Trophoblast cell (in vitro differentiated cells and primary cell): ENCODE data around the gene PRUNE2.

Experiments
- DNase-seq, 2 donors: peaks; one replicate each; pipeline ENCODE4 v3.0.0-alpha.2; 2016
- H2AFZ ChIP-seq: 2 replicates; pipeline ENCODE4 v1.6.1; 2013; ENCODE audit warnings: low read length, moderate library complexity, mild to moderate bottlenecking; ENCODE audit not compliant: insufficient read depth, poor library complexity
- H2AK5ac ChIP-seq: 2 replicates; pipeline ENCODE4 v1.6.1; 2013; ENCODE audit warnings: mild to moderate bottlenecking, low read length
- H2BK120ac ChIP-seq: 2 replicates; pipeline ENCODE4 v1.6.1; 2013; ENCODE audit warnings: low read length, mild to moderate bottlenecking, moderate library complexity; ENCODE audit not compliant: insufficient read depth, poor library complexity
- H2BK12ac ChIP-seq: 2 replicates; pipeline ENCODE4 v1.6.1; 2013; ENCODE audit warnings: mild to moderate bottlenecking, low read length, moderate library complexity
- H2BK5ac ChIP-seq: 2 replicates; pipeline ENCODE4 v1.6.1; 2013; ENCODE audit warnings: low read length, low read depth, moderate library complexity, mild to moderate bottlenecking; ENCODE audit not compliant: poor library complexity
- H3K14ac ChIP-seq: 2 replicates; pipeline ENCODE4 v1.6.1; 2013; ENCODE audit warnings: mild to moderate bottlenecking, low read length
- H3K18ac ChIP-seq: 2 replicates; pipeline ENCODE4 v1.6.1; 2013; ENCODE audit warnings: mild to moderate bottlenecking, low read length
- H3K23ac ChIP-seq: 2 replicates; pipeline ENCODE4 v1.6.1; 2013; ENCODE audit warnings: low read length
- H3K27ac ChIP-seq: 2 replicates; pipeline ENCODE4 v1.5.1; 2013; ENCODE audit warnings: low read depth, mild to moderate bottlenecking, inconsistent platforms, low read length, moderate library complexity
- H3K27me3 ChIP-seq: 2 replicates; pipeline ENCODE4 v1.6.1; 2013; ENCODE audit warnings: inconsistent platforms, mild to moderate bottlenecking, low read length, moderate library complexity; ENCODE audit not compliant: insufficient read depth
- H3K36me3 ChIP-seq, 2 experiments: 1 replicate in 1 of 2; 2 replicates in 1 of 2; pipeline ENCODE4 v1.6.1; 2013; ENCODE audit warnings: low read length in 2 of 2, mild to moderate bottlenecking in 2 of 2, moderate library complexity in 1 of 2; ENCODE audit not compliant: insufficient read depth in 2 of 2, control insufficient read depth in 1 of 2
- H3K4ac ChIP-seq: 2 replicates; pipeline ENCODE4 v1.6.1; 2013; ENCODE audit warnings: low read depth, mild to moderate bottlenecking, low read length, moderate library complexity
- H3K4me1 ChIP-seq, 2 experiments: 1 replicate in 1 of 2; 2 replicates in 1 of 2; pipeline ENCODE4 v1.6.1; 2013; ENCODE audit warnings: low read length in 2 of 2, mild to moderate bottlenecking in 2 of 2, moderate library complexity in 1 of 2; ENCODE audit not compliant: insufficient read depth in 2 of 2, control insufficient read depth in 1 of 2
- H3K4me2 ChIP-seq: 2 replicates; pipeline ENCODE4 v1.6.1; 2013; ENCODE audit warnings: inconsistent platforms, mild to moderate bottlenecking, low read length, moderate library complexity
- H3K4me3 ChIP-seq: 2 replicates; pipeline ENCODE4 v1.5.1; 2013; ENCODE audit warnings: mild to moderate bottlenecking, low read depth, low read length, inconsistent platforms
- H3K79me1 ChIP-seq: one replicate; pipeline ENCODE4 v1.6.1; 2013; ENCODE audit warnings: low read length
- H3K79me2 ChIP-seq: 2 replicates; pipeline ENCODE4 v1.6.1; 2013; ENCODE audit warnings: low read length, mild to moderate bottlenecking; ENCODE audit not compliant: control insufficient read depth, insufficient read depth, poor library complexity
- H3K9ac ChIP-seq: 2 replicates; pipeline ENCODE4 v1.6.1; 2013; ENCODE audit warnings: mild to moderate bottlenecking, low read length
- H3K9me3 ChIP-seq: 2 replicates; pipeline ENCODE4 v1.6.1; 2013; ENCODE audit warnings: low read depth, mild to moderate bottlenecking, control low read depth, inconsistent platforms, low read length; ENCODE audit not compliant: insufficient read depth
- H4K12ac ChIP-seq: 2 replicates; pipeline ENCODE4 v1.6.1; 2013; ENCODE audit warnings: low read depth, mild to moderate bottlenecking, low read length, moderate library complexity
- H4K8ac ChIP-seq: 2 replicates; pipeline ENCODE4 v1.6.1; 2013; ENCODE audit warnings: low read depth, mild to moderate bottlenecking, low read length, moderate library complexity
- H4K91ac ChIP-seq: one replicate; pipeline ENCODE4 v1.6.1; 2013; ENCODE audit warnings: low read depth, mild to moderate bottlenecking, low read length, moderate library complexity
- WGBS: extraction: QIAGEN DNeasy Blood & Tissue Kit; methylation state at CpG from one replicate; pipeline ENCODE4 v1.1.7; 2013; ENCODE audit warnings: missing lambda C conversion rate; ENCODE audit not compliant: insufficient read length, insufficient coverage; ENCODE audit errors: extremely low coverage; 5-methylcytosine and 5-hydroxymethylcytosine counted together

Gene PRUNE2

DNA sequence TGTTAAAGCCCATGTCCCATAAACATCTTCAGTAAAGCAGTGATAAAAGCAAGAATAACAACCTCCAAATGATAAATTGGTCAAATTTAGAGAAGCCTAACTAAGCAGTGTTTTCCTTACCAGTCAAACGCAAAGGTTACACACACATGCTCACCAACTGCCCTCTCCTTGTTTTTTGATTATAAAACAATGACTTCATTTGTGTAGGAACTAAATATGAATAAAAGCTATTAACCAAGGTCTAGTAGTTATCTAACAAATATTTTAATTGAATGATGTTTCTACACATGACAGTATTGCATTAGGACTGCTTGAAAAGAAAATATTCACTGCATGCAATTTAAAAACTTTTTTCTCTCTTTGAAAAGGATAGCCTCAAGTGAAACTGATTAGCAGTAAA is 105.0 kb downstream of the PRUNE2 start:
- no peak overlapping the region for H3K9ac ChIP-seq
- no peak overlapping the region for H3K4me3 ChIP-seq
- no peak overlapping the region for H3K4ac ChIP-seq
- no peak overlapping the region for H2AK5ac ChIP-seq
- no peak overlapping the region for H4K8ac ChIP-seq
- H2BK12ac ChIP-seq: no peak overlapping the region
- H3K4me1 ChIP-seq: peaks cover 6 to 8% of the 10 kb centered on the region in 2 experiments
- no peak overlapping the region for H3K27ac ChIP-seq
- no peak overlapping the region for H3K18ac ChIP-seq
- H3K79me2 ChIP-seq: no peaks in the 10 kb centered on the region
- no CpG with 5 or more reads among the region's 1 CpG for WGBS
- H3K23ac ChIP-seq: no peak overlapping the region
- no peak overlapping the region for H3K14ac ChIP-seq
- no peak overlapping the region for H2AFZ ChIP-seq
- no peaks in the 10 kb centered on the region for H3K9me3 ChIP-seq
- no peak overlapping the region for H2BK120ac ChIP-seq
- no peak overlapping the region for H3K4me2 ChIP-seq
- no peaks in the 10 kb centered on the region for H3K36me3 ChIP-seq
- H2BK5ac ChIP-seq: no peak overlapping the region
- H4K12ac ChIP-seq: no peak overlapping the region
- H3K27me3 ChIP-seq: no peaks in the 10 kb centered on the region
- no peak overlapping the region for H4K91ac ChIP-seq
- H3K79me1 ChIP-seq: no peaks in the 10 kb centered on the region
- no peak for DNase-seq

DNA sequence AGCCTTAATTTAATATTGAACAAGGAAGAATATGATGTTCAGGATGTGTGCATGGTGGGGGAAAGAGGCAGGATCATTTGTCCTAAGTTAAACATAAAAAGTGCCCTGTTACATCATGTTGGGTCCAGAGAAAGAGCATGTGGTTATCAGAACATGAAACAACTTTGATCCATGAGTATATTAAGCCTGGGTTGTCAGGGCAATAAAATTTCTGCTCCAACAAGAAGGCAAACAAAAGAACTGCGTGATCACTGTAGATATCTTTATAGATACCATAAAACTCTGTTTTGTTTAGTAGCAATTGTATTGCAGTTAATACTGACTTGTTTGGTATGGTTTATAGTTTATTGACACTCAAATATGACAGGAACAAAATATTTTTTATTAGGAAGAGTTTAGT is 106.4 kb downstream of the PRUNE2 start:
- no peak overlapping the region for H3K4me3 ChIP-seq
- H3K23ac ChIP-seq: no peak overlapping the region
- H2AK5ac ChIP-seq: no peak overlapping the region
- no peak overlapping the region for H4K91ac ChIP-seq
- H4K12ac ChIP-seq: no peak overlapping the region
- no peak overlapping the region for H3K4me2 ChIP-seq
- no CpG with 5 or more reads among the region's 1 CpG for WGBS
- no peaks in the 10 kb centered on the region for H3K36me3 ChIP-seq
- H3K18ac ChIP-seq: no peak overlapping the region
- H3K27me3 ChIP-seq: no peaks in the 10 kb centered on the region
- no peak overlapping the region for H3K14ac ChIP-seq
- no peak overlapping the region for H3K4ac ChIP-seq
- H3K9ac ChIP-seq: no peak overlapping the region
- no peaks in the 10 kb centered on the region for H3K79me1 ChIP-seq
- H4K8ac ChIP-seq: no peak overlapping the region
- peaks cover 6 to 8% of the 10 kb centered on the region in 2 experiments for H3K4me1 ChIP-seq
- H2BK5ac ChIP-seq: no peak overlapping the region
- no peak overlapping the region for H2AFZ ChIP-seq
- H3K79me2 ChIP-seq: no peaks in the 10 kb centered on the region
- no peak overlapping the region for H2BK12ac ChIP-seq
- no peak for DNase-seq
- H3K9me3 ChIP-seq: no peaks in the 10 kb centered on the region
- no peak overlapping the region for H2BK120ac ChIP-seq
- no peak overlapping the region for H3K27ac ChIP-seq

DNA sequence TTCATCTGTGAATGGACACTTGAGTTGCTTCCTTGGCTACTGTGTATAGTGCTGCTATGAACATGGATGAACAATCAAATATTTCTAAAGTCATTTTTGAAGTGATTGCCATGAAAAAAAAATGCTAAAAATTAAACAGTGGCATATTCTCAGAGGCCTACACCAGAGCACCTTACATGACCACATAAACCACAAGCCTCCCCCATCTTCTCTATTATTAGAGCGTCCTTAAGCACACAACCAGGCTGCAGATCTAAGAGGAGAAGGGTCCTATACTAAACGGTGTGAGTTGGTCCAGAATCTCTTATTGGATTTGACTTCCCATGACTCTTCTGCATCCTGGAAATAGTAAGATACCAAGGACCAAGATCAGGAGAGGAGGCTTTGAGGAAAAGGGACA is 107.4 kb downstream of the PRUNE2 start:
- H3K4ac ChIP-seq: no peak overlapping the region
- H3K4me2 ChIP-seq: no peak overlapping the region
- no peaks in the 10 kb centered on the region for H3K27me3 ChIP-seq
- no peak overlapping the region for H2BK120ac ChIP-seq
- no CpG with 5 or more reads among the region's 2 CpGs for WGBS
- no peak overlapping the region for H3K23ac ChIP-seq
- H4K12ac ChIP-seq: no peak overlapping the region
- H3K27ac ChIP-seq: no peak overlapping the region
- no peaks in the 10 kb centered on the region for H3K79me2 ChIP-seq
- H3K9me3 ChIP-seq: no peaks in the 10 kb centered on the region
- no peak overlapping the region for H2AFZ ChIP-seq
- no peaks in the 10 kb centered on the region for H3K36me3 ChIP-seq
- no peak overlapping the region for H3K9ac ChIP-seq
- H3K14ac ChIP-seq: no peak overlapping the region
- H4K8ac ChIP-seq: no peak overlapping the region
- H3K4me1 ChIP-seq: peaks cover 2% of the 10 kb centered on the region in 2 experiments
- H3K4me3 ChIP-seq: no peak overlapping the region
- H2BK5ac ChIP-seq: no peak overlapping the region
- H3K79me1 ChIP-seq: no peaks in the 10 kb centered on the region
- no peak overlapping the region for H2AK5ac ChIP-seq
- DNase-seq: no peak
- no peak overlapping the region for H3K18ac ChIP-seq
- no peak overlapping the region for H4K91ac ChIP-seq
- no peak overlapping the region for H2BK12ac ChIP-seq

DNA sequence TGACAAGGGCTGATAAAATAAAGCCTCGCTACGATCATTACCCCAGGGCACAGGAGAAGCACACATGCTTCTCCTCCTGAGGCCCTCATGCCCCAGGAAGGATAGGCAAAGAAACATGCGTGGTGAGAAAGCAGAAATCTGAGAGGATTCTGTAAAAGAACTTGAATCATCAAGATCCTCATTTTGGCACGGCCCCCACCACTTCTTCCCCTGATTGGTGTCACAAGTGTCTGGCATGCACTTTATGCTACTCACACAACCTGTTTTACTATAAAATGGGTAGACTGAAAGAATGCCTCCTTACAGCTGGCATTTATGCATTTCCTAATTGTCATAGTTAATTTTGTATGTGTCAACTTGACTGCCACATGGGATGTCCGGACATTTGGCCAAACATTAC is 109.6 kb downstream of the PRUNE2 start:
- H3K4ac ChIP-seq: no peak overlapping the region
- no peak overlapping the region for H2BK5ac ChIP-seq
- H3K4me1 ChIP-seq: no peaks in the 10 kb centered on the region
- H3K9ac ChIP-seq: no peak overlapping the region
- no peak overlapping the region for H2AK5ac ChIP-seq
- H3K4me2 ChIP-seq: no peak overlapping the region
- H2BK12ac ChIP-seq: no peak overlapping the region
- no peak overlapping the region for H3K23ac ChIP-seq
- peaks cover 1% of the 10 kb centered on the region for H3K9me3 ChIP-seq
- no peaks in the 10 kb centered on the region for H3K36me3 ChIP-seq
- H4K12ac ChIP-seq: no peak overlapping the region
- no peaks in the 10 kb centered on the region for H3K27me3 ChIP-seq
- H3K18ac ChIP-seq: no peak overlapping the region
- H3K14ac ChIP-seq: no peak overlapping the region
- H4K8ac ChIP-seq: no peak overlapping the region
- H2BK120ac ChIP-seq: no peak overlapping the region
- DNase-seq: no peak
- H3K4me3 ChIP-seq: no peak overlapping the region
- WGBS: no CpG with 5 or more reads among the region's 5 CpGs
- no peak overlapping the region for H4K91ac ChIP-seq
- no peaks in the 10 kb centered on the region for H3K79me1 ChIP-seq
- no peak overlapping the region for H2AFZ ChIP-seq
- no peaks in the 10 kb centered on the region for H3K79me2 ChIP-seq
- no peak overlapping the region for H3K27ac ChIP-seq
